GM18861 (cell line): ENCODE data around the gene LRRC27.

Experiments used
- ATAC-seq: cut with Tn5 transposase; IDR thresholded peaks from one replicate; pipeline ENCODE4 v1.9.1; 2021; ENCODE audit not compliant: unreplicated experiment

Gene LRRC27

GRCh38 chr10:132410779-132411532, 79.0 kb downstream of the LRRC27 start:
- ATAC-seq = no peak

- ATAC-seq = no peak
These were observed 79.7 kb downstream of the LRRC27 start for GRCh38 chr10:132411561-132412253.

GRCh38 chr10:132412316-132413192, 80.6 kb downstream of the LRRC27 start:
- ATAC-seq = no peak

- no peak for ATAC-seq
These were observed 81.5 kb downstream of the LRRC27 start for GRCh38 chr10:132413226-132414205.

- ATAC-seq = no peak
These were observed 82.5 kb downstream of the LRRC27 start for GRCh38 chr10:132414402-132415016.

- no peak for ATAC-seq
These were observed 83.3 kb downstream of the LRRC27 start for GRCh38 chr10:132415255-132415654.

- no peak for ATAC-seq
These were observed 84.0 kb downstream of the LRRC27 start for GRCh38 chr10:132415956-132416355.

DNA sequence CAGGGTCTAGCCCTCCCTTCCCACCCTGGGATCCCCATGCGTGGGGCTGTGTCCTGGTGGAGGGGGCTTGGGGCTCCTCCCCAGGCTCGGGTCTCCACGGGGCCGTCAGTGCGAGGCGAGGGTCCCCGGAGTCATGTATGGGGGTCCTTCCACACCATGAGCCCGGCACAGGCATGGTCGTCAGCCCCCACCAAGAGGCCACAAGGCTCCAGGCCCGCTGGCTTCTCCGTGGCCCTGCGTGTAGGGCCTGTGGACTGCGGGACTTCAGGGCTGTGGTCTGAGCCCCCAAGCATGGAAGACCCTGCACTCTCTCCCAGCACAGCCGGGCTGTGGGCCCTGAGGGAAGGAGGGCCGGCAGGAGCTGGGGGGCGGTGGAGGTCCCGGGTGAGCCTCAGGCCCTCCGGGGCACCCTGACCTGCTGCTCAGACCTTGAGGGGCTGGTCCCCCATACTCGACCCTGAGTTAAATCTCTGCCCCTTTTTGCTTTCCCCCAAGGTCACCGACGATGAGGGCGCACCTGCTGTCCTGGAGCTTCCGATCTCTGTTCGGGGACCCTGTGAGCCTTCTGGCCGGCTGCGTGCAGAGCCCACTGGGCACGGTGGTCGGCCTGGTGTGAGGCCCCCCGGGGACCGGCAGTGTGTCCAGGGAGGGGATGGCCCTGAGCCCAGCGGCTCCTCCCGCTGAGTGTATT, 84.7 kb downstream of the LRRC27 start:
- ATAC-seq = no peak

DNA sequence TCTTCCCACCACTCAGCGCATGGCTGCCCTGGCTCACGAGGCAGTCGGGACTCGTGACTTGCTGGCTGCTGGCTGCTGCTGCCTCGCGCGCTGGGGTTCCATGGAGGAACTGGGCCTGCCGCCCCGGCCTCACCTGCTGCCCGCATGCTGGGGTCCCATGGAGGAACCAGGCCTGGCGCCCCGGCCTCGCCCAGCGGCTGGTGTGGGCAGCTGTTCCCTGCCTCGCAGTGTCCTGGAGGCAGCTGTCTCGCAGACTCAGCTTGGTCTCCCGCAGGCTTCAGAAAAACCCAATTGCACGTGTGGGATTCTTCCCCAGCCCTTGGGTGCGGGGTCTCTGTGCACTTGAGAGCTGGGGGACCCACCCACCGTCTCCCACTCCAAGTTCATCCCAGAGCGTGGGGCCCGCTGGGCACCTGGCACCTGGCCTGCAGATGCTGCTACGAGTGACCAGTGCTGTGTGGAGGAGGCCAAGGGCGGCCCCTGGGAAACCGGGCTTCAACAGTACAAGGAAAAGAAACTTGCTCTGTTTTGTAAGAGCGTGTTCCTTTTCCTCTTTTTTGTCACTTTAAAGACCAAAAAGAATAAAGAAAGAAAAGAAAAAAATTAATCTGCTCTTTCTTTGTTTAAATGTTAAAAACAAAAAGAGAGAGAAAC, 85.4 kb downstream of the LRRC27 start:
- no peak for ATAC-seq

DNA sequence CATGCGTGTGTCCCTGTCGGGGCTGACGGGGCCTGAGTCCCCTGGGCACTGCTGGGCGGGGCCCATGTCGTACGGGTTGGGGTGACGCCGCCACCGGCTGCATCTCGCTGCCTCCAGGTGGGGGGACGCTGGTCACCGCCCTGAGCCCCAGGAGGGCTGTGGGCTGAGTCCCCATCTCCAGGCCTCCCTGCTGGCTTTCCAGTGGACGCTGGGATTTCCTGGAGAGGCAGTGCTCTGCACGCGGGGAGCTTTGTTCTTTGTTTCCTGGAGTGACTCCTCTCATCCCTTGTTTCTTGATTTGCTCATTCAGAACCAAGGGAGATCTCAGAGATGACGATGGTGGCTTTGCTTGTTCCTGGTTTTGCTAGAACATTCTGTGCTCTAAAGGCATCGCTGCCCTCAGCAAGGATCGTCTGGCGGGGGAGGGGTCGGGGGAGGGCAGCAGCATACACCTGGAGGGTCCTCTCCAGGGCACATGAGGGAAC, 86.0 kb downstream of the LRRC27 start:
- no peak for ATAC-seq

DNA sequence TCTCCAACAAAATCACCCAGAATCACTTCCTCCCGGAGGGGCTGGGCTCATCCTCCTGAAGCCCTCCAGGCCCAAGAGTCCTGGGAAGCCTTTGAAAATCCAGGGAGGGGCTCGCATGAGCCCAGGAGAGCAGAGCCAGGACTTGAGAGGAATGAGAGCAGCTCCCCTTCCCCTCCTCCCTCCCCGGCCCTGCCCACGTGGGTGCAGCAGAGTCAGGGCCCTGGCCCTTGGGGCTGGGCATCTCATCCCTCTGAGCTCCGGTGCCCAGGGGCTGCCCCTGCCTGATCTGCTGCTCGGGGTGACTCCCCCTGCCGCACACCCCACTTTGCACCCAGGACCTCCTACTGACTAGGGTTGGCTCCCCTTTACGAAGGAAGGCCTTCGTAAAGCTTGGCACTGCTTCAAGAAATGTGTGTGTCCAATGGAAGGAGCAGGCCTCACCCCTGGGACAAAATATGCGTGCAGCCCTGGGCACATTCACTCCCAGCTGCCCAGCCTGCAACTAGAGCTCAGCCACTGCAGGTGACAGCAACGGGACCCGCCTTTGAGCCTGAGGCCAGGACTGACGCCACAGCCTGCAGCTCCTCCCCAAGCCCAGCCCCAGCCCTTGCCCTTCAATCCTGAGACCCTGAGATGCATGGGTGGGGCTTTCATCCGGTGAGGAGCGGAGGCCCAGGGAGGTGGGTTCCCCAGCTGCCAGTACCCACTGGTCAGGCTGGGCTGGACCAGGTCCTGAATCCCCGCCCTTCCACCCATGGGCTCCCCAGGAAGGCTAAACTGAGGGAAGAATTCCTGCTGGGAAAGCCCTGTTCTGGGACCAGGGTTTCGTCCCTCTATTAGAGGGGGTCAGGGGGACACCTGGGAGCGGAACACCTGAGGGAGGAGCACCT, 86.8 kb downstream of the LRRC27 start:
- ATAC-seq = no peak

- no peak for ATAC-seq
These were observed 87.8 kb downstream of the LRRC27 start for GRCh38 chr10:132419538-132420468.

DNA sequence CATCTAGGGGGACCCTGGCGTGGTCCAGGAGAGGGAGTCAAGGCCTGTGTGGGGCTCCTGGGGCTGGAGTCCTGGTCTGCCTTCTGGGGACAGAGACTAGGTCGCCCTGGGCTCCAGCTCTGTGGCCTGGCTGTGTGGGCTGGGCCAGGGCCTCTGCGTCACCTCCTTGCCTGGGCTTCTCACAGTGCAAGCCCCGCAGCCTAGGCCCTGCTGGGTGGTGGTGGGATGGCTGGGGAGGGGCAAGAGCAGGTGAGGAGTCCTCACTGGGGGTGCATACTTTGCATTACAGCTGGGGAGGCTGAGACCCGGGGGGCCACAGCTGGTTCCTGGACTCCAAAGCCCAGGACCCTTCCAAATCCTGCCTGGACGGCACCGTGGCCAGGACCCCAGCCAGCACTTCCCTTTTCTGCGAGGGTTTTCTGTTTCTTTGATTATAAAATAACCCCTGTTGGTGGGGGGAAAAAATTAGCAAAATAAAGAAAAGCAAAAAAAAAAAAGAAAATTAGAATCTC, 88.5 kb downstream of the LRRC27 start:
- ATAC-seq = no peak

GRCh38 chr10:132420981-132421846, 89.2 kb downstream of the LRRC27 start:
- ATAC-seq = peak; percentile 29
